Activated CD8-positive, alpha-beta memory T cell treated with anti-CD3 and anti-CD28 coated beads, Interleukin-2, amount 50 U/mL, for 1 hour (primary cell): ENCODE data around the gene OXTR.
"Not testable (repeated sequence)": the region's sequence is repeated elsewhere in the genome, so short reads cannot be mapped to it uniquely, and the experiment has no call there.

Source experiments
- DNase-seq: peaks from one replicate; pipeline ENCODE4 v3.0.0-alpha.2; 2020; ENCODE audit errors: extremely low read depth

OXTR gene

GRCh38 chr3:8741581-8742261 is 27.7 kb downstream of the OXTR start:
- DNase-seq: no peak

DNA sequence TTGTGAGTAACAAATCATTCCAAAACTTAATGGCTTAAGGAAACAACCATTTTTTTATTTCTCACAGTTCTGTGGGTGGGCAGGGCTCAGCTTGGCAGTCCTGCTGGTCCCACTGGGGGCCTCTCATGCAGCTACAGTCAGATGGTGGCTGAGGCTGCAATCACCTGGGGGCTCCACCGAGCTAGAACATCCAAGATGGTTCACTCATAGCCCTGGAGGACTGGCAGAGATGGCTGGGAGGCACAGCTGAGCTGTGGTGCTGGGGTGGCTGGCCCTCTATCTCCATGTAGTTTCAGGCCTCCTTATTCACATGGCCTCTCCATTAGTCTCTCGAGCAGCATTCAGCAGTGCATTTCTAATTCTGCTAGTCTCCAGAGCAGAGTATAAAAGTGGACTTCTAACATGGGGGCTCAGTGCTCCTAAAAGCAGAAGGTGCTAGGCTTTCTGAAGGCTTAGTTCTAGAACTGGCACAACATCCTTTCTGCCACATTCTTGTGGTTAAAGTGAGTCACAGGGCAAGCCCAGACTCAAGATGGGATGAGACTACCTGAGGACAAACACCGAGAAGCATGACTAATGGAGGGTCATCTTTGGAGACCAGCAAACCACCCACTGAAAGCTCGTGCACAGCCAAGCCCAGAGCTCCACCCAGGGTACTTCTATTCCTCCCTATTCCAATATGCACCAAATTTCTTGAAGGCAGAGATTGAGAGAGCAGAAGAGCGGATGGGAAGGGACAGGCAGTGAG is 29.5 kb downstream of the OXTR start:
- DNase-seq: no peak

DNA sequence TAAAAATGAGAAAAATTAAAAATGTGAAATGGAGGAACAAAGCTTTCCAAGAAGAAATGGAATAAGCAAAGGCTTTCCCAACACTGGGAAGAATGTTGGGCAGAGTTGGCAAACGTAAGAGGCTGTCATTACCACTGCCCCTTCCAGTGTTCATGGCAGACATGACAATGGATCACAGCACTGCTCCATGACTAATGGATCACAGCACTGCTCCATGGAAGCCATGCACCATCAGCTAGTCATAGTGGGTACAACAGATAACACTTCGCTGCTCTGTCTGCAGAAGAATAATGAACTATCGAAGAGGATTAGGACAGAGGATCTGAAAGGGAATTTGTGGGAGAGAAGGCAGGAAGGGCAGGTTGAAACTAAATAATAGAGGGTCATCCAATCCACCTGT is 30.8 kb downstream of the OXTR start:
- DNase-seq: no peak

- DNase-seq: no peak
Observed at GRCh38 chr3:8737823-8738222, 31.6 kb downstream of the OXTR start.

GRCh38 chr3:8737301-8737700 is 32.1 kb downstream of the OXTR start:
- no peak for DNase-seq

DNA sequence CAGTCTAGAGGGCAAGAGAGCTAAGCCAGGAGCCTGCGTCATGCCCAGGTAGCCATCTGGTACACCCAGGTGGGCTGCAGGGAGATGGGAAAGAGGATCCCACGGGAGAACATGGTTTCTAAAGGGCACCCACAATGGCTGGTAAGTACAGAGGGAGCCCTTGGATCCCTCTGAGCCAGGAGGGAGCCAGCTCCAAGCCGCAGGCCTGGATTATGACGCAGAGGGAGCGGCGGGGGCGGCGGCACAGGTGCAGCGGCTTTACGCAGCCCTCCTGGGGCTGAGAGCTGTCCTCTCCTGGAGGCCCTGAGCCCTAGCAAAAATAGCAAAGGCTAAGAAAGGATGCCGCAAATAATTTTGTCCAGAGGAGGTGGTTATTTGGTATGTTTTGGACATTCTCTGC is 33.0 kb downstream of the OXTR start:
- no peak for DNase-seq

- no peak for DNase-seq
Observed at GRCh38 chr3:8734908-8735307, 34.5 kb downstream of the OXTR start.

GRCh38 chr3:8734137-8734878 is 35.1 kb downstream of the OXTR start:
- DNase-seq: no peak

DNA sequence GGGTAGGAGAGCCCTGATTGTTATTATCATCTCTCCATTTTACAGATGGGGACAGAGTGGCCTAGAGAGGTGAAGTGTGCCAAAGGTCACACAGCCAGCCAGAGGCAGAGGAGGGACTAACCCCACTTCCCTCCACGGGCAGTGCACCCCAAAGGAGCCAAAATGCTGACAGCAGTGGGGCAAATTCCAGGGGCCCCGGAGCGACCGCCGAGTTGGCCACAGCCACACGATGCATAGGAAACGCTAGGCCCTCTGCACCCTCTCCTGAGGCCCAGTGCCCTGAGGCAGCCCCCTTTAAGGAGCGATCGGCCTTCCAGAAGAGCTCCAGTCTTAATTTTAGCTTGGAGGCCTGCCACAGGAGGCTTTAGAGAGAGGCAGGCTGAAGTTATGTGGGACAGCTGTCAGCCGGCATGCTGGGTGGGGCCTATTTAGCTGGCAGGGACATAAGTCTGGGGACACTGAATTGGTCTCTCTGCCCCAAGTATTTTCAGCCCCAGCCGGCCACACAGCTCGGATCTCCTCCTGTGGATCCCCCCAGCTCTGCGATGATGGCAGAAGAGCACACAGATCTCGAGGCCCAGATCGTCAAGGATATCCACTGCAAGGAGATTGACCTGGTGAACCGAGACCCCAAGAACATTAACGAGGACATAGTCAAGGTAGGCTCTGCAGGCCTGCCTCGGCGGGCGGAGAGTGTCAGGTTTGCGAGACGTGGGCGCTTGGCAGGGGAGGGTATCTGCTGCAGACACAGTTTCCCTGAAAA is 35.9 kb downstream of the OXTR start, which contains the start of gene CAV3:
CAV3 (plus strand) TSS at position 471 of the 763 bp plus-strand sequence; CDS start at position 546, 75 bp downstream.
- no peak for DNase-seq

- DNase-seq: no peak
Observed at GRCh38 chr3:8732413-8732812, 37.0 kb downstream of the OXTR start.

GRCh38 chr3:8730656-8731055 is 38.8 kb downstream of the OXTR start:
- DNase-seq: no peak

GRCh38 chr3:8729479-8729878 is 39.9 kb downstream of the OXTR start:
- DNase-seq: no peak

DNA sequence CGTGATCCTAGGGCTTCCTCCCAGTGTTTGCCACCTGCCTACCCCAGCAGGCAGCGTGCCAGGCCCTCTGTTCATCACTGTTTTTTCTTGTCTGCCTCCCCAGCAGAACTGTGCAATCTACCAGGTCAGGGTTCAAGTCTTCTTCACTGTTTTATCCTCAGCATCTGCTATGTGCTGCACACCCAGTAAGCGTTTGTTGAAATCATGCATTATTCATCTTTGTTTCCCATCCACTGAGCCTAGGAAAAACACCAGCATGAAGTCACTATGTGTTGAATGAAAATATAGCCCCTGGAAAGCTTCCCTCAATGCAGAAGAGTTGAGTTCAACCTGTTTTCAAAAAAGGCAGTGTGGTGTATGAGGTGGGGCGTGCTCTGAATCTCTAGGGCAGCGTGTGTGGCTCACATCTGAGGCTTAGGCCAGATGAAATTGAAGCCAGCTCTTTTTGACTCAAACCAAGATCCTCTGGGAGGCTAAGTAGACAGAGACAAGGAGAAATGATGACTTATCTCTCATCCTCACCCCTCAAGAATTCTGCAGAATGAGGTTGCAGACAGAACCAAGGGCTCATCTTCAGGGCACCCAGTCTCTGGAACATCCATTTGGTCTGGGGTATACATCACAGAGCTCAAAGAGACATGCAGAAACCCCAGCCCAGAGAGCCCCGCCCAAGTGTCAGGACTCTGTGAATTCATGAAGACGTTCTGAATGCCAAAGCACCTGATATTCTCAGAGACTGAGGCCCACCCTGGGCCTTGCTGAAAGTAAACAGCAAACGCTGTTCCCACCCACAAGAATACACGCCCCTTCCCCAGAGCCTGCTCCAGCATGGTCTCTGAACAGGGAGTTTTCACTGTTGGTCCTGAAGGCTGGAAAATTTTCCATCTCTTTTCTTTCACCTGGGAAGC is 41.6 kb downstream of the OXTR start:
- no peak for DNase-seq

- DNase-seq: no peak
Observed at GRCh38 chr3:8724108-8724752, 45.2 kb downstream of the OXTR start.

DNA sequence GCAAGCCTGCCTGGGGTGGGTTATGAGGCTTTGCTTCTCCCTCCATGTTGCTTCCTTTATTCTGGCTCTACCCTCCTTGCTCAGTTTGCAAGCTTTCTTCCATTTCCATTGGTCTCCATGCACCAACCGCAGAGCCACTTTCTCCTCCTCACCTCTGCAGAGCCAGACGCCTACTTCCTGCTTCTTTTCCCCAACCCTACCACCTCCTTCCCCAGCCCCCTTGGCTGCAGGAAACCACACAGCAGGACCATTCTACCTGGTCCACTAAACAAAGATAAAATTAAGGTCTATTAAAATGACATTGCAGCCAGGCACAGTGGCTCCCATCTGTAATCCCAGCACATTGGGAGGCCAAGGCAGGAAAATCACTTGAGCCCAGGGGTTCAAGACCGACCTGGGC is 45.8 kb downstream of the OXTR start:
- no peak for DNase-seq

DNA sequence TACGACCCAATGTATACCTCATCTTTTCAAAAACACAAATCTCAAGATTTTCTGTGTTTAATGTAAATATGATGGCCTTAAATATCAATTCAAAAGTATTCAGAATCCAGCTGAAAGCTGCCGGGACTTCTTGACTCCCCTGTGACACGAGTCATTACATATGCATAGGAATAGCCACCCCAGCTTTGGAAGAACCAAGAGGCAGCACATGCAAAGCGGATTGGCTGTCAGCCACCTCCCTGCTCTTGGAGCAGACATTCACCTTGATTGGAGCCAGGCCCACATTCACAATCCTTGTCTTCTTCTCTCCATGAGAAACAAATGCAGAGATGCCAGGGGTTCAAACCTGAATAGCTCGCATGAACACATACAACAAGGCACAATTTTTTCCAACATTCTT is 46.6 kb downstream of the OXTR start:
- DNase-seq: no peak

- not testable (repeated sequence) for DNase-seq
Observed at GRCh38 chr3:8715757-8716156, 53.7 kb downstream of the OXTR start.

- DNase-seq: no peak
Observed at GRCh38 chr3:8713901-8714759, 55.3 kb downstream of the OXTR start.

- no peak for DNase-seq
Observed at GRCh38 chr3:8712908-8713255, 56.5 kb downstream of the OXTR start.
